Panc1 (cell line): ENCODE data around the gene CSPG5. TPM values are rescaled to one million over a fixed set of nuclear protein-coding genes. Genes with fewer than 3 reads are reported as not detected.

Source experiments
- ATAC-seq: fragments of 200-7000 bp; cut with Tn5 transposase; 2 replicates; pipeline ENCODE4 v1.9.1; 2020; ENCODE audit warnings: mild to moderate bottlenecking, moderate library complexity
- BruUV-seq: library from RNA; stranded (reverse); fragments of 400-500 nt; replicated peaks from 2 replicates; lab custom pipeline; 2021; lab: Mats Ljungman, UMichigan
- CTCF ChIA-PET: fragments of 300-600 bp; sonication (Branson Sonifier 250); formaldehyde crosslinking; loops from one replicate; lab custom pipeline; 2022; ENCODE audit warnings: antibody characterized with exemption; lab: Charles Lee
- POLR2A ChIA-PET: fragments of 300-600 bp; sonication (Branson Sonifier 250); formaldehyde crosslinking; loops from one replicate; lab custom pipeline; 2022; ENCODE audit warnings: antibody characterized with exemption; lab: Charles Lee
- DNase-seq: peaks from one replicate; pipeline ENCODE4 v3.0.0-alpha.2; 2010; ENCODE audit warnings: low read depth, low spot score
- H3K27ac ChIP-seq: 2 replicates; pipeline ENCODE4 v1.5.1; 2011; ENCODE audit warnings: mild to moderate bottlenecking, low read length, inconsistent platforms
- H3K27me3 ChIP-seq: fragments of 200-500 bp; sonication (Bioruptor generic); 2 replicates; pipeline ENCODE4 v1.6.0; 2014; ENCODE audit warnings: low read length, inconsistent platforms; ENCODE audit not compliant: control insufficient read depth, insufficient read depth
- H3K36me3 ChIP-seq: fragments of 200-500 bp; sonication (Bioruptor generic); 2 replicates; pipeline ENCODE4 v1.5.1; 2014; ENCODE audit warnings: inconsistent platforms, mild to moderate bottlenecking, low read length, moderate library complexity; ENCODE audit not compliant: control insufficient read depth, insufficient read depth
- H3K4me1 ChIP-seq: 2 replicates; pipeline ENCODE4 v1.5.1; 2011; ENCODE audit warnings: inconsistent platforms, mild to moderate bottlenecking, low read length, moderate library complexity; ENCODE audit not compliant: control insufficient read depth, insufficient read depth
- H3K4me3 ChIP-seq, 2 experiments: 2 replicates each; pipeline ENCODE4 v1.5.1; 2011 to 2012; ENCODE audit warnings: low read depth in 2 of 2, low read length in 2 of 2, mild to moderate bottlenecking in 2 of 2, inconsistent platforms in 1 of 2, moderate library complexity in 1 of 2
- H3K9me3 ChIP-seq: fragments of 200-500 bp; sonication (Bioruptor generic); 2 replicates; pipeline ENCODE4 v1.5.1; 2014; ENCODE audit warnings: low read depth, mild to moderate bottlenecking, inconsistent platforms, low read length, moderate library complexity; ENCODE audit not compliant: control insufficient read depth, insufficient read depth
- POLR2AphosphoS5 ChIP-seq: IDR thresholded peaks from 2 replicates; pipeline ENCODE4 v1.6.1; 2012; ENCODE audit warnings: mild to moderate bottlenecking, low read depth, low read length, moderate library complexity
- SIN3A ChIP-seq: IDR thresholded peaks from 2 replicates; pipeline ENCODE4 v1.6.1; 2012; ENCODE audit warnings: low read depth, mild to moderate bottlenecking, low read length, moderate library complexity, borderline replicate concordance; ENCODE audit not compliant: insufficient read depth
- TCF7L2 ChIP-seq: IDR thresholded peaks from 2 replicates; pipeline ENCODE4 v1.6.1; 2011; ENCODE audit warnings: mild to moderate bottlenecking, low read depth, low read length, inconsistent platforms
- in situ Hi-C: cut with HindIII; loops from 2 replicates; pipeline ENCODE4 v1.10.0; 2016; ENCODE audit warnings: low sequenced_read_pairs, low pct_unique_long_range_greater_than_20kb
- intact Hi-C: fragments of 100-400 bp; cut with micrococcal nuclease; formaldehyde crosslinking; loops from one replicate; pipeline ENCODE4 v1.10.0; 2022; ENCODE audit not compliant: unreplicated experiment
- total RNA-seq: library from RNA; stranded (reverse); gene quantifications from one replicate; pipeline ENCODE4 v1.2.1, GENCODE V29; 2021; ENCODE audit not compliant: unreplicated experiment
- TF ChIP-seq, protein P1 (sequence below), 2 experiments: IDR thresholded peaks; 2 replicates each; pipeline ENCODE4 v1.6.1; 2011 to 2012; ENCODE audit warnings: low read depth in 2 of 2, control low read depth in 1 of 2, low read length in 1 of 2, mild to moderate bottlenecking in 1 of 2, moderate library complexity in 1 of 2; ENCODE audit not compliant: insufficient read depth in 1 of 2
- TF ChIP-seq, protein P2 (sequence below): fragments of 450-650 bp; IDR thresholded peaks from 2 replicates; pipeline ENCODE4 v1.5.1; 2017; ENCODE audit warnings: mild to moderate bottlenecking

CSPG5 gene
- total RNA-seq, 1 experiment from 2014 or later: 3.2 TPM

DNA sequence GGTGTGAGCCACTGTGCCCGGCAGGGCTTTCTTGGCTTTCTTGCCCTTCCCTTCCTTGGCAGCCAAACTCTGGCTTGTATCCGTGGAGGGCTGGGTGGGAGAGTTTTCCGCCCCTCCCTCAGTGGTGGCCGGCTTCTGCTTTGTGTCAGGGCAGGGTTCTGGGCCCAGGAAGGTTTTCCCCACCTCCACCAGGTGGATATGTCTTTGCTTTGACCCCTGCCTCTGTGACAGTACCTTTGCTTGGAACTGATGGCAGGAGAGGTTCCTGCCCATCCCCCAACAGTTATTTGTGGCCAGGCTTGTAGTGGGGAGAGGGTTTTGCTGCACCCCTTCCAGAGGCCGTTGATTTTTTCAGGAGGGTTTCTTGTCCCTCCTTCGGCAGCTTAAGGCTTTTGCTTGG lies 24.3 kb downstream of the CSPG5 start:
- no peak for DNase-seq
- ATAC-seq: no peak
- in situ Hi-C loops: no loop called here
- Histone ChIP-seq H3K9me3 (no peaks in the 10 kb centered on the region), H3K27me3 (no peaks in the 10 kb centered on the region), H3K36me3 (no peaks in the 10 kb centered on the region), H3K27ac (no peak overlapping the region), H3K4me3 (no peak overlapping the region), H3K4me1 (no peaks in the 10 kb centered on the region)
- ChIA-PET POLR2A (no interaction called here), CTCF (no interaction called here)
- intact Hi-C loops: no loop called here
- TF ChIP-seq, protein P1, sequence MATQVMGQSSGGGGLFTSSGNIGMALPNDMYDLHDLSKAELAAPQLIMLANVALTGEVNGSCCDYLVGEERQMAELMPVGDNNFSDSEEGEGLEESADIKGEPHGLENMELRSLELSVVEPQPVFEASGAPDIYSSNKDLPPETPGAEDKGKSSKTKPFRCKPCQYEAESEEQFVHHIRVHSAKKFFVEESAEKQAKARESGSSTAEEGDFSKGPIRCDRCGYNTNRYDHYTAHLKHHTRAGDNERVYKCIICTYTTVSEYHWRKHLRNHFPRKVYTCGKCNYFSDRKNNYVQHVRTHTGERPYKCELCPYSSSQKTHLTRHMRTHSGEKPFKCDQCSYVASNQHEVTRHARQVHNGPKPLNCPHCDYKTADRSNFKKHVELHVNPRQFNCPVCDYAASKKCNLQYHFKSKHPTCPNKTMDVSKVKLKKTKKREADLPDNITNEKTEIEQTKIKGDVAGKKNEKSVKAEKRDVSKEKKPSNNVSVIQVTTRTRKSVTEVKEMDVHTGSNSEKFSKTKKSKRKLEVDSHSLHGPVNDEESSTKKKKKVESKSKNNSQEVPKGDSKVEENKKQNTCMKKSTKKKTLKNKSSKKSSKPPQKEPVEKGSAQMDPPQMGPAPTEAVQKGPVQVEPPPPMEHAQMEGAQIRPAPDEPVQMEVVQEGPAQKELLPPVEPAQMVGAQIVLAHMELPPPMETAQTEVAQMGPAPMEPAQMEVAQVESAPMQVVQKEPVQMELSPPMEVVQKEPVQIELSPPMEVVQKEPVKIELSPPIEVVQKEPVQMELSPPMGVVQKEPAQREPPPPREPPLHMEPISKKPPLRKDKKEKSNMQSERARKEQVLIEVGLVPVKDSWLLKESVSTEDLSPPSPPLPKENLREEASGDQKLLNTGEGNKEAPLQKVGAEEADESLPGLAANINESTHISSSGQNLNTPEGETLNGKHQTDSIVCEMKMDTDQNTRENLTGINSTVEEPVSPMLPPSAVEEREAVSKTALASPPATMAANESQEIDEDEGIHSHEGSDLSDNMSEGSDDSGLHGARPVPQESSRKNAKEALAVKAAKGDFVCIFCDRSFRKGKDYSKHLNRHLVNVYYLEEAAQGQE (IDR thresholded peaks at IDR 0.05; ENCODE audit: insufficient read depth in 1 of 2, low read depth in 2 of 2, low read length in 1 of 2): no peak
- TF ChIP-seq SIN3A: no peak
- TF ChIP-seq POLR2AphosphoS5: no peak
- TF ChIP-seq, protein P2, sequence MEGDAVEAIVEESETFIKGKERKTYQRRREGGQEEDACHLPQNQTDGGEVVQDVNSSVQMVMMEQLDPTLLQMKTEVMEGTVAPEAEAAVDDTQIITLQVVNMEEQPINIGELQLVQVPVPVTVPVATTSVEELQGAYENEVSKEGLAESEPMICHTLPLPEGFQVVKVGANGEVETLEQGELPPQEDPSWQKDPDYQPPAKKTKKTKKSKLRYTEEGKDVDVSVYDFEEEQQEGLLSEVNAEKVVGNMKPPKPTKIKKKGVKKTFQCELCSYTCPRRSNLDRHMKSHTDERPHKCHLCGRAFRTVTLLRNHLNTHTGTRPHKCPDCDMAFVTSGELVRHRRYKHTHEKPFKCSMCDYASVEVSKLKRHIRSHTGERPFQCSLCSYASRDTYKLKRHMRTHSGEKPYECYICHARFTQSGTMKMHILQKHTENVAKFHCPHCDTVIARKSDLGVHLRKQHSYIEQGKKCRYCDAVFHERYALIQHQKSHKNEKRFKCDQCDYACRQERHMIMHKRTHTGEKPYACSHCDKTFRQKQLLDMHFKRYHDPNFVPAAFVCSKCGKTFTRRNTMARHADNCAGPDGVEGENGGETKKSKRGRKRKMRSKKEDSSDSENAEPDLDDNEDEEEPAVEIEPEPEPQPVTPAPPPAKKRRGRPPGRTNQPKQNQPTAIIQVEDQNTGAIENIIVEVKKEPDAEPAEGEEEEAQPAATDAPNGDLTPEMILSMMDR: no peak
- no peak for TF ChIP-seq TCF7L2
- BruUV-seq: no TSS peak

DNA sequence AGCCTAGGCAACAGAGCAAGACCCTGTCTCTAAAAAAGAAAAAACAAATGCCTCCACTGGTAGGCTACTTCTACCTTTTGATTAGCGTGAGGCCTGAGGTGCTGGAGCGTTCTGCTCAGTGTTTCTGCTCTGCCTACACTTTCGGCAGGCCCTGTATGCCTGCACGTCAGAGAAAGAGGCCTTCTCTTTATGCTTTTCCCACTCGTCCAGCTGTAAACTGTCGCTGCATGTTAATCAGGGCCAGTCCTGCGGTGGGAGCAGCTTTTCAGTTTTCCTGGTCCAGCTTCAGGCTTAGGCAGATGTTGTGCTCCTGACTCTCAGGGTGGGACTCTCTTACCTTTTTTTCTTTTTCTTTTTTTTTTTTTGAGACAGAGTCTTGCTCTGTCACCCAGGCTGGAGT lies 25.3 kb downstream of the CSPG5 start:
- Histone ChIP-seq H3K36me3 (no peaks in the 10 kb centered on the region), H3K27ac (no peak overlapping the region), H3K4me1 (no peaks in the 10 kb centered on the region), H3K27me3 (no peaks in the 10 kb centered on the region), H3K4me3 (no peak overlapping the region), H3K9me3 (no peaks in the 10 kb centered on the region)
- BruUV-seq: no TSS peak
- TF ChIP-seq POLR2AphosphoS5: no peak
- TF ChIP-seq, protein P2: no peak
- TF ChIP-seq TCF7L2: no peak
- no peak for TF ChIP-seq SIN3A
- TF ChIP-seq, protein P1 (IDR thresholded peaks at IDR 0.05; ENCODE audit: insufficient read depth in 1 of 2, low read depth in 2 of 2, low read length in 1 of 2): no peak
- CTCF ChIA-PET: no interaction called here
- intact Hi-C loops (no loop called here), in situ Hi-C loops (no loop called here)
- DNase-seq (no peak), ATAC-seq (no peak)
- POLR2A ChIA-PET: no interaction called here
